Astrocyte (in vitro differentiated cells and primary cell): ENCODE data around the gene TNIP1. TPM values are rescaled to one million over a fixed set of nuclear protein-coding genes. Genes with fewer than 3 reads are reported as not detected.
A peak's percentile ranks its signal among the peaks of the same experiment; 100 is the strongest.

ENCODE experiments used
- DNase-seq: peaks from one replicate; pipeline ENCODE4 v3.0.0-alpha.2; 2010; ENCODE audit warnings: low read depth
- FAIRE-seq: peaks from 2 replicates; lab custom pipeline; 2011; peaks lifted over from hg19 to GRCh38; lab: Jason Lieb, UNC
- H2AFZ ChIP-seq: 2 replicates; pipeline ENCODE4 v1.6.0; 2012; ENCODE audit warnings: low read depth, low read length, inconsistent platforms
- H3K27ac ChIP-seq: 2 replicates; pipeline ENCODE4 v1.5.1; 2011; ENCODE audit warnings: low read depth, low read length, inconsistent platforms
- H3K27me3 ChIP-seq: 2 replicates; pipeline ENCODE4 v1.6.0; 2011; ENCODE audit warnings: low read length, inconsistent platforms; ENCODE audit not compliant: insufficient read depth
- H3K36me3 ChIP-seq: 2 replicates; pipeline ENCODE4 v1.5.1; 2011; ENCODE audit warnings: low read length, inconsistent platforms; ENCODE audit not compliant: insufficient read depth
- H3K4me1 ChIP-seq: 2 replicates; pipeline ENCODE4 v1.5.1; 2011; ENCODE audit warnings: low read length, inconsistent platforms; ENCODE audit not compliant: insufficient read depth
- H3K4me2 ChIP-seq: 2 replicates; pipeline ENCODE4 v1.6.0; 2012; ENCODE audit warnings: low read length, inconsistent platforms
- H3K4me3 ChIP-seq: 2 replicates; pipeline ENCODE4 v1.5.1; 2011; ENCODE audit warnings: low read depth, mild to moderate bottlenecking, low read length, inconsistent platforms; ENCODE audit not compliant: insufficient read depth
- H3K79me2 ChIP-seq: 2 replicates; pipeline ENCODE4 v1.6.0; 2012; ENCODE audit warnings: mild to moderate bottlenecking, low read length, inconsistent platforms; ENCODE audit not compliant: insufficient read depth
- H3K9ac ChIP-seq: 2 replicates; pipeline ENCODE4 v1.6.0; 2012; ENCODE audit warnings: mild to moderate bottlenecking, low read length, inconsistent platforms
- H3K9me3 ChIP-seq: 2 replicates; pipeline ENCODE4 v1.5.1; 2012; ENCODE audit warnings: low read depth, mild to moderate bottlenecking, low read length, inconsistent platforms; ENCODE audit not compliant: insufficient read depth
- H4K20me1 ChIP-seq: 2 replicates; pipeline ENCODE4 v1.6.0; 2012; ENCODE audit warnings: low read length, inconsistent platforms; ENCODE audit not compliant: insufficient read depth
- H3K27ac Mint-ChIP-seq: one replicate; pipeline ENCODE4 v1.8.0; 2021; ENCODE audit warnings: mild to moderate bottlenecking, mixed read lengths; ENCODE audit not compliant: unreplicated experiment
- H3K27me3 Mint-ChIP-seq: one replicate; pipeline ENCODE4 v1.8.0; 2021; ENCODE audit warnings: low read depth, mixed read lengths; ENCODE audit not compliant: unreplicated experiment
- H3K36me3 Mint-ChIP-seq: one replicate; pipeline ENCODE4 v1.8.0; 2021; ENCODE audit warnings: low read depth, mixed read lengths; ENCODE audit not compliant: unreplicated experiment
- H3K4me1 Mint-ChIP-seq: one replicate; pipeline ENCODE4 v1.8.0; 2021; ENCODE audit warnings: low read depth, mixed read lengths; ENCODE audit not compliant: unreplicated experiment
- H3K4me3 Mint-ChIP-seq: one replicate; pipeline ENCODE4 v1.8.0; 2021; ENCODE audit warnings: mild to moderate bottlenecking, moderate library complexity, mixed read lengths; ENCODE audit not compliant: unreplicated experiment
- H3K9me3 Mint-ChIP-seq: one replicate; pipeline ENCODE4 v1.8.0; 2021; ENCODE audit warnings: mild to moderate bottlenecking, mixed read lengths; ENCODE audit not compliant: unreplicated experiment
- EZH2 ChIP-seq: IDR thresholded peaks from 2 replicates; pipeline ENCODE4 v1.6.1; 2012; ENCODE audit warnings: mild to moderate bottlenecking, low read length, inconsistent platforms; ENCODE audit not compliant: insufficient read depth
- total RNA-seq: library from RNA; stranded (reverse); gene quantifications from 2 replicates; pipeline ENCODE4 v1.2.1, GENCODE V29; 2021
- TF ChIP-seq, protein P1 (sequence below): IDR thresholded peaks from 2 replicates; pipeline ENCODE4 v1.5.1; 2011; ENCODE audit warnings: low read depth, mild to moderate bottlenecking, inconsistent platforms, low read length, moderate library complexity; ENCODE audit not compliant: insufficient read depth

Gene TNIP1
- total RNA-seq, 1 donor from 2014 or later, result 119 TPM

DNA sequence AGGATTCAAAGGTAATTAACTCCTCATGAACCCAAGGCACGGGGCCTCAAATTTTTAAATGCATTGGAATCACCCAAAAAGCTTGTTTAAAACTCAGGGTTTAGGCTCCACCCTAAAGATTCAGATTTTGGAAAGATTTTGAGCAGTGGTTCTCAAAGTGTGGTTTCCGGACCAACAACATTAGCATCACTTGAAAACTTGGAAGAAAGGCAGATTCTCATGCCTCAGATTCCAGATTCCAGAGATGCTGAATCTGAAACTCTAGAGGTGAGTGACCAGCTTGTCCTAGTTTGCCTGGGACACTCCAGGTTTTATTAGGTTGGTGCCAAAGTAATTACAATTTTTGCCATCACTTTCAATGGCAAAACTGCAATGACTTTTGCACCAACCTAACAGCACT, 24.7 kb upstream of the TNIP1 start:
- peaks cover 55% of the 10 kb centered on the region for H3K36me3 ChIP-seq
- H3K27ac ChIP-seq, result no peak overlapping the region

DNA sequence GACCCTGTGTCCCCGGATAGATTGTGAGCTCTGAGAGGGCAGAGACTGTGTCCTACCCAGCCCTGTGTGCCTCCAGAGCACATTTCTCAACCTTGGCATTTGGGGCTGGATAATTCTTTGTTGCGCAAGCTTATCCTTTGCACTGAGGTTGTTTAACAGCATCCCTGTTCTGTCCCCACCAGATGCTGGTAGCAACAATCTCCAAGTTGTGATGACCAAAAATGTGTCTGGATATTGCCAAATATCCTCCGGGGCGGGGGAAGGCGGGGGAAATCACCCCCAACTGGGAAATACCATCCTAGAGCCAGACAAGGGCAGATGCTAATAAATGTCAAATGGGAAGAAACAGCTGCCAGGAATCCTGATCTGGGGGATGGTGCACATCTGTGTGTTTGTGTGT, 24.0 kb upstream of the TNIP1 start:
- Histone ChIP-seq H3K79me2 (no peaks in the 10 kb centered on the region), H3K9me3 (no peaks in the 10 kb centered on the region), H3K4me3 (no peak overlapping the region), H3K9ac (no peak overlapping the region), H3K4me1 (peaks cover 6% of the 10 kb centered on the region), H4K20me1 (peaks cover 51% of the 10 kb centered on the region), H3K27me3 (no peaks in the 10 kb centered on the region), H2AFZ (no peak overlapping the region), H3K4me2 (no peak overlapping the region), H3K27ac (no peak overlapping the region), H3K36me3 (peaks cover 51% of the 10 kb centered on the region)
- Mint-ChIP-seq H3K9me3 (no peaks in the 10 kb centered on the region), H3K4me1 (peaks cover 7% of the 10 kb centered on the region), H3K36me3 (peaks cover 28% of the 10 kb centered on the region), H3K4me3 (no peak overlapping the region), H3K27ac (no peak overlapping the region), H3K27me3 (no peaks in the 10 kb centered on the region)
- FAIRE-seq, result no peak
- TF ChIP-seq, protein P1, sequence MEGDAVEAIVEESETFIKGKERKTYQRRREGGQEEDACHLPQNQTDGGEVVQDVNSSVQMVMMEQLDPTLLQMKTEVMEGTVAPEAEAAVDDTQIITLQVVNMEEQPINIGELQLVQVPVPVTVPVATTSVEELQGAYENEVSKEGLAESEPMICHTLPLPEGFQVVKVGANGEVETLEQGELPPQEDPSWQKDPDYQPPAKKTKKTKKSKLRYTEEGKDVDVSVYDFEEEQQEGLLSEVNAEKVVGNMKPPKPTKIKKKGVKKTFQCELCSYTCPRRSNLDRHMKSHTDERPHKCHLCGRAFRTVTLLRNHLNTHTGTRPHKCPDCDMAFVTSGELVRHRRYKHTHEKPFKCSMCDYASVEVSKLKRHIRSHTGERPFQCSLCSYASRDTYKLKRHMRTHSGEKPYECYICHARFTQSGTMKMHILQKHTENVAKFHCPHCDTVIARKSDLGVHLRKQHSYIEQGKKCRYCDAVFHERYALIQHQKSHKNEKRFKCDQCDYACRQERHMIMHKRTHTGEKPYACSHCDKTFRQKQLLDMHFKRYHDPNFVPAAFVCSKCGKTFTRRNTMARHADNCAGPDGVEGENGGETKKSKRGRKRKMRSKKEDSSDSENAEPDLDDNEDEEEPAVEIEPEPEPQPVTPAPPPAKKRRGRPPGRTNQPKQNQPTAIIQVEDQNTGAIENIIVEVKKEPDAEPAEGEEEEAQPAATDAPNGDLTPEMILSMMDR, result no peak
- no peak for TF ChIP-seq EZH2
- DNase-seq, result no peak

More for the DNA sequence above, 24.7 kb upstream of the TNIP1 start:
- Mint-ChIP-seq H3K27me3 (no peaks in the 10 kb centered on the region), H3K27ac (no peak overlapping the region), H3K9me3 (no peaks in the 10 kb centered on the region), H3K36me3 (peaks cover 24% of the 10 kb centered on the region), H3K4me1 (peaks cover 4% of the 10 kb centered on the region), H3K4me3 (no peak overlapping the region)
- no peak for DNase-seq
- no peak for FAIRE-seq
- H3K9me3 ChIP-seq, result no peaks in the 10 kb centered on the region
- no peaks in the 10 kb centered on the region for H3K27me3 ChIP-seq
- H3K4me3 ChIP-seq, result no peak overlapping the region
- H3K4me1 ChIP-seq, result peaks cover 6% of the 10 kb centered on the region
- no peak for TF ChIP-seq EZH2
- TF ChIP-seq, protein P1, result no peak
- no peaks in the 10 kb centered on the region for H3K79me2 ChIP-seq
- peaks cover 57% of the 10 kb centered on the region for H4K20me1 ChIP-seq
- no peak overlapping the region for H3K9ac ChIP-seq
- no peak overlapping the region for H2AFZ ChIP-seq
- no peak overlapping the region for H3K4me2 ChIP-seq

DNA sequence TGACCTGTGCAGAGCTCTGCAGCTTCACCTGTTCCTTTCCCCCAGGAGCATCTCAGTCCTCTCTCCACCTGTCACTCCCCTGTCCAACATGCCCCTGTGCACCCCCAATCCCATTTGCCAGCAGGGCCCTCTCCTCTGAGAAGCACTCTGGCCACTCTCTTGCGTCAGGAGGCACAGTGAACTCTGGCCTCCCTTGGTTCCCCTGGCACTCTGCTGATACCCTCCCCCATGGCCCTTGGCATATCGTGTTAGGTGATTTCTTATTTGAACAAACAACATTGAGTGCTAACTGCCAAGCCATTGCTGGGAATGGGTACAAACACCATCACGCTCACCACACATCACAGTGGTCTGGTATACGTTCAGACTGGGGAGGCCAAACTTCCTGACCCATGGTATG, 20.9 kb upstream of the TNIP1 start:
- Histone ChIP-seq H3K4me3 (no peak overlapping the region), H3K9ac (no peak overlapping the region), H2AFZ (no peak overlapping the region), H4K20me1 (peaks cover 24% of the 10 kb centered on the region), H3K27me3 (no peaks in the 10 kb centered on the region), H3K36me3 (peaks cover 28% of the 10 kb centered on the region), H3K27ac (no peak overlapping the region), H3K4me2 (no peak overlapping the region), H3K4me1 (no peaks in the 10 kb centered on the region), H3K9me3 (no peaks in the 10 kb centered on the region), H3K79me2 (no peaks in the 10 kb centered on the region)
- FAIRE-seq (no peak), DNase-seq (no peak)
- no peaks in the 10 kb centered on the region for H3K9me3 Mint-ChIP-seq
- no peak overlapping the region for H3K4me3 Mint-ChIP-seq
- H3K4me1 Mint-ChIP-seq, result peaks cover 7% of the 10 kb centered on the region
- H3K27ac Mint-ChIP-seq, result peak overlapping the region; percentile 10
- no peaks in the 10 kb centered on the region for H3K27me3 Mint-ChIP-seq
- no peak for TF ChIP-seq EZH2
- TF ChIP-seq, protein P1, result no peak
- peaks cover 23% of the 10 kb centered on the region for H3K36me3 Mint-ChIP-seq
